NCI-H1930 (cell line): ENCODE data around the gene YPEL5.

Experiments used
- DNase-seq, 2 experiments: peaks; one replicate each; lab custom pipeline; 2025; lab: John Stamatoyannopoulos, UW

The YPEL5 gene

DNA sequence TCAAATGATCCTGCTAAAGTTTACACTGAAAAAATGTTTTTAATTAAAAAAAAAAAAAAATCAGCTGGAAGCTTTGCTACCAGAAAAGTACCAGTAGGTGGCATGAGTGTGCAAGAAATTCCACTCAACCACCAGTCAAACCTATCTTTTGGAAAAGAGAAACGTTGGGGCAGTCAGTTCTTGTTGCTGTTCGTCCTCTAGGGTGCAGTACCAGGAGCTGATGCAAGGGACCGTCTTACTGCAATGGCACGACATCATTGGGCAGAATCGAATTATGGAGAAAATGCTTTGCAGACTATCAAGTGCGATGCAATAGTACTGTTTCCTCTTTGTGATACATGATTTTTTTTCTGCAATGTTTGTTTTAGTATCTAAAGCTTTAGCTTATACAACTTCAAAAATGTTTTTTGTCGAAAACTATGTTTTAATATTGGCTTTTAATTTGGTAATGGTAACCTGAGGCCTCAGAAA, 18.3 kb downstream of the YPEL5 start:
- peak; percentile 56 to 65 for DNase-seq

GRCh38 chr2:30165617-30166016, 18.8 kb downstream of the YPEL5 start:
- DNase-seq: no peak

DNA sequence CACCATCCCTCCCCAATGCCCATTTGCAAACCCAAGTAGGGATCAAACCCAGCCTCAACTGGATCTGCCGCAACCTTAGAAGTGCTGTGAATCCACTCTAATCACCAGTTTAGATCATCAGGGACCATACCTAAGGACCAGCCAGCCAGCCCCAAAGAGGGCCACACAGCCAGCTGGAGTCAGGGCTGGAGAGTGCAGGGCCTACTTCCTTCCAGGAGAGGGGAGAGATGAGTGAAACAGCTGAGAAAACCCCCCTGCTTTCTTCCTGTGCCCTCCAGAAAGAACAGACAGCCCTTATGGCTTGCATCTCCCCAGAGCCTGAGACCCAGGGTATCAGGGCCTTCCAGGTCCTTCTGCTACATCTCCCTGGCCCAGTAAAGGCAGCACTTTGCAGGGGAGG, 25.8 kb downstream of the YPEL5 start:
- DNase-seq: no peak

GRCh38 chr2:30177440-30177839, 30.6 kb downstream of the YPEL5 start:
- no peak for DNase-seq

DNA sequence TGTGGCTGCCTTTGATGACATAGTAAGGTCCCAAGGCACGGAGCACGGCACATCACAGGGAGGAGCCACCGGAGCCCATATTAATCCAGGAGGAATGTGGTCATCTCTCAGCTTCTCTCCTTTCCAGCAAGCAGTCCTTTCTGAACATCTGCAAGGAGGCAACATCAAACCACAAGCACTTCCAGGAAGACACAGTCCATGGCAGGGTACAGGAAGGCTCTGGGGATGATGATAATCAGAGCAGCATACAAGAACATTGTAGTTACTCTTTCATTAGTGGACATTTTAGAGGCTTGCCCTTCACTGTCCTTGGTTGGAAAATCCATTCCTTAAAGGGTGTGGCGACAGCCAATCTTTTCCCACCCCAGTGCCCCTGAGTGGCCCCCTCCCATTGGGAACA, 31.1 kb downstream of the YPEL5 start:
- DNase-seq: no peak

GRCh38 chr2:30178618-30179434, 32.0 kb downstream of the YPEL5 start:
- DNase-seq: no peak

DNA sequence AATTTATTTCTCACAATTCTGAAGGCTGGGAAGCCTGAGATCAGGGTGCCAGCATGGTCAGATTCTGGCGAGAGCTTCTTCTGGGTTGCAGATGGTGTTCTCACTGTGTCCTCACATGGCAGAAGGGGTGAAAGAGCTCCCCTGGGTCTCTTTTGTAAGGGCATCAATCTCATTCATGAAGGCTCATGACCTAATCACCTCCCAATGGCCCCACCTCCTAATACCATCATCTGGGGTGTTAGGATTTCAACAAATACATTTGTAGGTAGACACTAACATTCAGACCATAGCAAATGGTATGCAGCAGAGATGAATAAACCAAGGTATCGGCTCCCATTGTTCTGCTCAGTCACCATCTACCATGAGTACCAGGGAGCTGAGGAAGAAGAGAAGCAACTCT, 32.7 kb downstream of the YPEL5 start:
- no peak for DNase-seq

DNA sequence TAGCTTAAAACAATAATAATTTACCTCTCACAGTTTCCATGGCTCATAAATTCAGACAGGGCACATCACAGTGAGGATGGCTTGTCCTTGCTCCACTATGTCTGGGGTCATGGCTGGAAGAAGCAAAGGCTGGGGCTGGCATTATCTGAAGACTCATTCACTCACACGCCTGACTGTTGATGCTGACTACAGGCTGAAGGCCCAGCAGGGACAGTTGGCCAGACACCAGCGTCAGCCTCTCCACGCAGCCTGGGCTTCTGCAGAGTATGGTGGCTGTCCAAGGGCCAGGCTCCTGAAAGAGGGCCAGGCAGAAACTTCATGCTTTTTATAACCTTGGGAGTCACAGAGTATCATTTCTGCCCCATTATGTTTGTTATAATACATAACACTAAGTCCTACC, 33.4 kb downstream of the YPEL5 start:
- DNase-seq: no peak

GRCh38 chr2:30181176-30181575, 34.4 kb downstream of the YPEL5 start:
- no peak for DNase-seq

DNA sequence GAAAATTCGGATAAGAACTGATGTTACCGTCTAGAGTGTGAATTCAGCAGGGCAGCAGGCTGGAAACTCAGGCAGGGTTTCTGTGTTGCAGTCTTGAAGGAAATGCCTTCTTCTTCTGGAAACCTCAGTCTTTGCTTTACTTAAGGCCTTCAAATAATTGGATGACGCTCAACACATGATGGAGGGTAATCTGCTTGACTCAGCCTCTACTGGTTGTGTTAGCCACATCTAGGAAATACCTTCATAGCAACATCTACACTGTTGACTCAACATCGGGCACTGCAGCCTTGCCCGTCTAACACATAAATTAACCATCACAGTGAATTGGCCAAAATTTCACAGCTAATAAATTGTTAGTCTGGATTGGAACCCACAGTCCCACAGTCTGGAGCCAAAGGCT, 37.2 kb downstream of the YPEL5 start:
- no peak for DNase-seq

DNA sequence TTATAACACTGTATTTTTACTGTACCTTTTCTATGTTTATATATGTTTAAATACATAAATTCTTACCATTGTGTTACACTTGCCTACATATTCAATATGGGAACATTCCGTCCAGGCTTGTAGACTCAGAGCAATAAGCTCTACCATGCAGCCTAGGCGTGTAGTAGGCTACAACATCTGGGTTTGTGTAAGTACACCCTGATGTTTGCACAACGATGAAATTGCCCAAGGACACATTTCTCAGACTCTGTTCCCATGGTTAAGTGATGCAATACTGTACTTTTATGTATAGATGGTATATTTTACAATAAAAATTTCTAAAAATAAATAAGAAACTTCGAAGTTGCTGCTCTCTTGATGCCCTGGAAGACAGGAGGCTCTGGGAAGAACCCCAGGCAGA, 38.4 kb downstream of the YPEL5 start:
- no peak for DNase-seq

- no peak for DNase-seq
These were observed 41.5 kb downstream of the YPEL5 start for GRCh38 chr2:30188292-30188691.

DNA sequence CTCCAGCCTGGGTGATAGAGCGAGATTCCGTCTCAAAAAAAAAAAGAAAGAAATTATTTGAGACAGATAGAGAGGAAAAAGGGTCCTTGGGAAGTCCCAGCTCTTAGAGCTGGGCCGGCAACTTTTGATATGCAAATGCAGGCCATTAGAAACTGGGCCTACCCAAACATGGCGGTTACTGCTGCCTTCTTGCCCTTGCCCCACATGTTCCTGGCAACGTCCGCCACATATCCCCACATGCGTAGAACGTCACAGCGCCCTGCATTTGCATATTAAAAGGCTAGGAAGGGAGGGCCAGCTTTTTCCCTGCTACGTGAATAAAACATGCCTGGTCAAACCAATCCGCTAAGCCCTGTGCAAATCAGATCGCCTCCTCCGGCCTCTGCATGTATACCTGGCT, 43.8 kb downstream of the YPEL5 start:
- no peak for DNase-seq

DNA sequence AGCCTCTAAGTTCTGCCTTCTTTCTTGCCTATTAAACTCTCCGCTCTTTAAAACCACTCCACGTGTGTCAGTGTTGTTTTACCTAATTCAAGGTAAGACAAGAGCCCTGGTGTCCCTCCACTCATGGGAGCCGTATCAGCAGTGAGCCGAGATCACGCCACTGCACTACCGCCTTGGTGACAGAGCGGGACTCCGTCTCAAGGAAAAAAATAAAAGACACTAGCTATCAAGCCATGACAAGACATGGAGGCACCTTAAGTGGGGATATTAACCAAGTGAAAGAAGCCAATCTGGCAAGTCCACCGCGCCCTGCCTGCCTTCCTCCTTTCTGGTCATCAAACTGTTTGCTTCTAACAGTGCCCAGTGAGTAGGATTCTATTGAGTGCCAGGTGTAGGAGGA, 44.3 kb downstream of the YPEL5 start:
- no peak for DNase-seq

DNA sequence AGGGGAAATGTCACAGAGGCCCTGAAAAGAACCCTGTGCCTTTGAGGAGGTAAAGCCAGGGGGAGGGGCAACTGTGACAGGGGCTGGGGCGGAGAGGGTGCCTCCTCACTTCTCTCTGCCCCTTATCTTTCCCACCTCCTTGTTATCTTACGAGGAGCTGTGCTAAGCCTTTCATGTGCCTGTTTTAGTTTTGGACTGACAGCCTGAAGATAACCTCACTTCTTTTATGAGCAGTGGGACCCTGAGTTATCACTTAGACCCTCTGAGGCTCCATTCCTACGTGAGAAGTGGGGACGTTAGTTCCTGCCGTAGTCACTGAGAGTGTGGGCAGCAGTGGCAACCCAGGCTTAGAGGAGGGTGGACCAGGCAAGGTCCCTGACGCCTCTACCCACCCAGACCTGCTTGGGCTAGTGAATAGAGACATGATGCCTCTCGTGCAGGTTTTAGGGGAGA, 45.0 kb downstream of the YPEL5 start:
- no peak for DNase-seq

GRCh38 chr2:30192314-30192713, 45.5 kb downstream of the YPEL5 start:
- DNase-seq: no peak

- DNase-seq: no peak
These were observed 46.4 kb downstream of the YPEL5 start for GRCh38 chr2:30193104-30193681.

GRCh38 chr2:30194421-30194820, 47.6 kb downstream of the YPEL5 start:
- DNase-seq: no peak

DNA sequence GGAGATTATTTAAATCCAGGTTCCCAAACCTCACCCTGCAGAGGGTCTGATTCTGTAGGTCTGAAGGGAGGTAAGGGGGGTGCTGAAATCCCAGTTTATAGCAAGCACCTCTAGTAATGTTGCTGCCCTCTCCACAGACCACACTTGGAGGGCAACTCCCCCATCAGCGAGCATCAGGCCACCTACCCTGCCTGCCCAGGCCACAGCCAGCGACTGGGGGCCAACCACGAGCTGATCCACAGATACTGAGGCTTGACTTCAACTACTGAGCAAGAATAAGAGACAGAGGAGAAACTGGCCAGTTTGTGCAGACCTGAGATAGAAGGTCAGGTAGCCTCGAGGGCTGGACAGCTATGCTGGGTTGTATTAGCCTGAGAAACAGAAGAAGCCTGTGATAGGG, 48.2 kb downstream of the YPEL5 start:
- no peak for DNase-seq

GRCh38 chr2:30197570-30198192, 50.9 kb downstream of the YPEL5 start:
- no peak for DNase-seq

- DNase-seq: no peak
These were observed 55.2 kb downstream of the YPEL5 start for GRCh38 chr2:30201990-30202389.

- DNase-seq: no peak
These were observed 56.3 kb downstream of the YPEL5 start for GRCh38 chr2:30203156-30203555.

DNA sequence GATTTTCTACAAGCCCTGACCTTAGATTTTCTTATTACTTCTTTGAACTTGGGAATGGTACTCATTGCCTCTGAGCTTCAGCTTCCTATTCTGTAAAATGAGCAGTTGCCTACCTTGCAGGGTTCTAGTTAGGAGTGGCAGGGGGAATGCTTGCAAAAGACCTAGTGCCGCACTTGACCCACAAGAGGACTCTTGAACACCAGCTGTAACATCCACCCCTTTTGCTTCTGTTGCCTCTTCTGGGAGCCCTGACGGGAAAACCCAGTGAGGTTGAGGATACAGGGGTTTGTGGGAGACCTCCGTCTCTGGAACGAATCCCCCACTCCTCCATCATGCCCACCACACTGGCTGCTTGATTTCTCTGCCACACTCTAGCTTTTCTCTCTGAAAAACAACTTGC, 57.5 kb downstream of the YPEL5 start:
- no peak for DNase-seq
